ENCODE results near the gene CSNK1G1.
"Not testable (repeated sequence)": the region's sequence is repeated elsewhere in the genome, so short reads cannot be mapped to it uniquely, and the experiment has no call there.

DNA sequence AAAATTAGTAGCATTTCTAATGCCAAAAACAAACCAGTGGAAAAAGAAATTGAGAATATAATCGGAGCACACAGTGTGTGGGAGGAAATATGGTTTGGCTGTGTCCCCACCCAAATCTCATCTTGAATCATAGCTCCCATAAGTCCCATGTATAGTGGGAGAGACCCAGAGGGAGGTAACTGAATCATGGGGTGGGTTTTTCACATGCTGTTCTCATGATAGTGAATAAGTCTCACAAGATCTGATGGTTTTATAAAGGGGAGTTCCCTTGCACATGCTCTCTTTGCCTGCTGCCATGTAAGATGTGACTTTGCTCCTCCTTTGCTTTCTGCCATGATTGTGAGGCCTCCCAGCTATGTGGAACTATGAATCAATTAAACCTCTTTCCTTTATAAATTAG, 90.8 kb downstream of the CSNK1G1 start:
- TF ChIP-seq, protein P1, sequence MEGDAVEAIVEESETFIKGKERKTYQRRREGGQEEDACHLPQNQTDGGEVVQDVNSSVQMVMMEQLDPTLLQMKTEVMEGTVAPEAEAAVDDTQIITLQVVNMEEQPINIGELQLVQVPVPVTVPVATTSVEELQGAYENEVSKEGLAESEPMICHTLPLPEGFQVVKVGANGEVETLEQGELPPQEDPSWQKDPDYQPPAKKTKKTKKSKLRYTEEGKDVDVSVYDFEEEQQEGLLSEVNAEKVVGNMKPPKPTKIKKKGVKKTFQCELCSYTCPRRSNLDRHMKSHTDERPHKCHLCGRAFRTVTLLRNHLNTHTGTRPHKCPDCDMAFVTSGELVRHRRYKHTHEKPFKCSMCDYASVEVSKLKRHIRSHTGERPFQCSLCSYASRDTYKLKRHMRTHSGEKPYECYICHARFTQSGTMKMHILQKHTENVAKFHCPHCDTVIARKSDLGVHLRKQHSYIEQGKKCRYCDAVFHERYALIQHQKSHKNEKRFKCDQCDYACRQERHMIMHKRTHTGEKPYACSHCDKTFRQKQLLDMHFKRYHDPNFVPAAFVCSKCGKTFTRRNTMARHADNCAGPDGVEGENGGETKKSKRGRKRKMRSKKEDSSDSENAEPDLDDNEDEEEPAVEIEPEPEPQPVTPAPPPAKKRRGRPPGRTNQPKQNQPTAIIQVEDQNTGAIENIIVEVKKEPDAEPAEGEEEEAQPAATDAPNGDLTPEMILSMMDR (conservative IDR thresholded peaks at IDR 0.05) = not testable (repeated sequence)
- not testable (repeated sequence) for TF ChIP-seq EZH2 (IDR thresholded peaks at IDR 0.05; ENCODE audit: low read depth)
